GM12873 (cell line): ENCODE data around the gene CPPED1.

Experiments used
- CTCF ChIP-seq: IDR thresholded peaks from 2 replicates; pipeline ENCODE4 v1.5.1; 2012; ENCODE audit warnings: low read depth, mild to moderate bottlenecking, moderate library complexity, low read length, control low read depth; ENCODE audit not compliant: insufficient read depth; ENCODE audit errors: missing control alignments

The CPPED1 gene

GRCh38 chr16:12760819-12761611 is 42.7 kb downstream of the CPPED1 start:
- no peak for TF ChIP-seq CTCF

- TF ChIP-seq CTCF: no peak
Observed at GRCh38 chr16:12758670-12759558, 44.8 kb downstream of the CPPED1 start.

- no peak for TF ChIP-seq CTCF
Observed at GRCh38 chr16:12758031-12758669, 45.5 kb downstream of the CPPED1 start.

- no peak for TF ChIP-seq CTCF
Observed at GRCh38 chr16:12757546-12757945, 46.1 kb downstream of the CPPED1 start.

GRCh38 chr16:12754824-12755543 is 48.7 kb downstream of the CPPED1 start:
- no peak for TF ChIP-seq CTCF

- TF ChIP-seq CTCF: no peak
Observed at GRCh38 chr16:12753203-12754023, 50.3 kb downstream of the CPPED1 start.
